ENCODE data around the gene CIBAR2.
A peak's percentile ranks its signal among the peaks of the same experiment; 100 is the strongest.

CIBAR2 gene

GRCh38 chr16:85058909-85059308, 53.4 kb downstream of the CIBAR2 start:
- POLR2A ChIA-PET, result no interaction called here
- TF ChIP-seq, protein P1, sequence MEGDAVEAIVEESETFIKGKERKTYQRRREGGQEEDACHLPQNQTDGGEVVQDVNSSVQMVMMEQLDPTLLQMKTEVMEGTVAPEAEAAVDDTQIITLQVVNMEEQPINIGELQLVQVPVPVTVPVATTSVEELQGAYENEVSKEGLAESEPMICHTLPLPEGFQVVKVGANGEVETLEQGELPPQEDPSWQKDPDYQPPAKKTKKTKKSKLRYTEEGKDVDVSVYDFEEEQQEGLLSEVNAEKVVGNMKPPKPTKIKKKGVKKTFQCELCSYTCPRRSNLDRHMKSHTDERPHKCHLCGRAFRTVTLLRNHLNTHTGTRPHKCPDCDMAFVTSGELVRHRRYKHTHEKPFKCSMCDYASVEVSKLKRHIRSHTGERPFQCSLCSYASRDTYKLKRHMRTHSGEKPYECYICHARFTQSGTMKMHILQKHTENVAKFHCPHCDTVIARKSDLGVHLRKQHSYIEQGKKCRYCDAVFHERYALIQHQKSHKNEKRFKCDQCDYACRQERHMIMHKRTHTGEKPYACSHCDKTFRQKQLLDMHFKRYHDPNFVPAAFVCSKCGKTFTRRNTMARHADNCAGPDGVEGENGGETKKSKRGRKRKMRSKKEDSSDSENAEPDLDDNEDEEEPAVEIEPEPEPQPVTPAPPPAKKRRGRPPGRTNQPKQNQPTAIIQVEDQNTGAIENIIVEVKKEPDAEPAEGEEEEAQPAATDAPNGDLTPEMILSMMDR (IDR thresholded peaks at IDR 0.05; ENCODE audit: control extremely low read depth, extremely low read depth, low read depth, missing control alignments), result no peak
- no peak for DNase-seq (ENCODE audit: extremely low spot score)
- CTCF ChIA-PET, result interaction anchor here (7.1 kb wide), 1 partner anchor 27 kb away, joined by 51 read pairs; no protein-coding TSS in a partner anchor

GRCh38 chr16:85057948-85058347, 54.3 kb downstream of the CIBAR2 start:
- no peak for DNase-seq (ENCODE audit: extremely low spot score)
- ChIA-PET POLR2A (no interaction called here), CTCF (interaction anchor here (1.1 to 7.1 kb wide), 2 partner anchors 28 to 45 kb away, joined by 4 to 51 read pairs; no protein-coding TSS in a partner anchor)
- TF ChIP-seq, protein P1 (IDR thresholded peaks at IDR 0.05; ENCODE audit: control extremely low read depth, extremely low read depth, low read depth, missing control alignments), result no peak

GRCh38 chr16:85057212-85057889, 54.9 kb downstream of the CIBAR2 start:
- TF ChIP-seq, protein P1 (IDR thresholded peaks at IDR 0.05; ENCODE audit: control extremely low read depth, extremely low read depth, low read depth, missing control alignments), result peak; percentile 22
- ChIA-PET CTCF (interaction anchor here (1.1 to 7.1 kb wide), 5 partner anchors 14 to 44 kb away, joined by 4 to 51 read pairs (median 4); no protein-coding TSS in a partner anchor), POLR2A (no interaction called here)
- DNase-seq (ENCODE audit: extremely low spot score), result no peak

GRCh38 chr16:85056211-85056748, 56.0 kb downstream of the CIBAR2 start:
- DNase-seq (ENCODE audit: extremely low spot score), result no peak

DNA sequence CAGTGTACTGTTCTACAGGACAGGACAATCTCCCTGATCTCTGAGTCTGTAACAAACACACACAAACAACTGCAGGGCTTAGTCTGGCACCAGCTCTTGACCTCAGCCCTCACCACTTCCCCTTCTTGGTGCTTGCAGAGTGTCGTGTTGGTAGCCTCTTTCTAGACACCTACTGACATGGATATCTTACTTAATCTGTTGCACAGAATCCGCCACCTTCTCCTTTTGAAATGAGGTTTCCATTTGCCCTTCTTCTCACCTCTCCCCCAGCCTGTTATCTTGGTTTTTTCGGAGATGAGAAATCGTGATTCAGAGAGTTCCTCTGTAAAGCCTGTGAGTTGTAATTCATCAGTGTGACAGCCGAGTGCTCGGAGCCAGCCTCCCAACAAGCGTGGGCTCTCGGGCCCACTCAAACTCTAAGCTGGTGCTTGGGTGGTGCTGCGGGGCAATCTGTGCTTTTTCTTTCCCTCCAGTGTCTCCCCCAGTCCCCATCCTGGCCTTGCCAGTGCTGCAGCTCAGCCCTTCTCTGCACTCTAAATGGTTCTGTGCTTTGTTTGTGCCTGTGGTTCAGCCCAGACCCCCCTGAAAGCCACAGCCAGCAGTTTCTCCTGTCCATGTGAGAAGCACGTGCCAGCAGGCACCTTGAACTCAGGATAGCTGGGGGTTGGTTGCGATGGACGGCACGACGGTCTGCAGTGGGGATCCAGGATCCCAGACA, 56.6 kb downstream of the CIBAR2 start:
- DNase-seq (ENCODE audit: extremely low spot score), result peak; percentile 71
- ChIA-PET CTCF (interaction anchor here (0.9 to 7.1 kb wide), 15 partner anchors 9 to 335 kb away, joined by 3 to 51 read pairs (median 4); partner anchors contain the start of gene KIAA0513), POLR2A (no interaction called here)

More at GRCh38 chr16:85056211-85056748, 56.0 kb downstream of the CIBAR2 start:
- POLR2A ChIA-PET, result no interaction called here
- TF ChIP-seq, protein P1 (IDR thresholded peaks at IDR 0.05; ENCODE audit: control extremely low read depth, extremely low read depth, low read depth, missing control alignments), result peak; percentile 40
- CTCF ChIA-PET, result interaction anchor here (0.9 to 7.1 kb wide), 15 partner anchors 9 to 334 kb away, joined by 3 to 51 read pairs (median 4); partner anchors contain the start of gene KIAA0513

More for the DNA sequence above, 56.6 kb downstream of the CIBAR2 start:
- TF ChIP-seq, protein P1 (IDR thresholded peaks at IDR 0.05; ENCODE audit: control extremely low read depth, extremely low read depth, low read depth, missing control alignments), result peak; percentile 2
